Measurements from ENCODE around the gene PDE6G.
A peak's percentile ranks its signal among the peaks of the same experiment; 100 is the strongest.

Gene PDE6G

GRCh38 chr17:81662002-81662401 is 5.7 kb upstream of the PDE6G start:
- DNase-seq (ENCODE audit: low spot score) = no peak

- no peak for DNase-seq (ENCODE audit: low spot score)
Measured at GRCh38 chr17:81660441-81660840, 4.1 kb upstream of the PDE6G start.

GRCh38 chr17:81659038-81659437 is 2.7 kb upstream of the PDE6G start:
- no peak for DNase-seq (ENCODE audit: low spot score)

- DNase-seq (ENCODE audit: low spot score) = no peak
Measured at GRCh38 chr17:81656835-81657234, 493 bp upstream of the PDE6G start.

- DNase-seq (ENCODE audit: low spot score) = no peak
Measured at GRCh38 chr17:81655378-81656117, 794 bp downstream of the PDE6G start.

- no peak for DNase-seq (ENCODE audit: low spot score)
Measured at GRCh38 chr17:81652906-81653771, 3.2 kb downstream of the PDE6G start.

- no peak for DNase-seq (ENCODE audit: low spot score)
Measured at GRCh38 chr17:81651692-81652091, 4.7 kb downstream of the PDE6G start.

GRCh38 chr17:81650951-81651350 is 5.4 kb downstream of the PDE6G start:
- DNase-seq (ENCODE audit: low spot score) = no peak

- DNase-seq (ENCODE audit: low spot score) = no peak
Measured at GRCh38 chr17:81648707-81649085, 7.6 kb downstream of the PDE6G start.

GRCh38 chr17:81648013-81648706 is 8.2 kb downstream of the PDE6G start:
- DNase-seq (ENCODE audit: low spot score) = no peak

- no peak for DNase-seq (ENCODE audit: low spot score)
Measured at GRCh38 chr17:81647640-81648012, 8.7 kb downstream of the PDE6G start.

GRCh38 chr17:81646869-81647600 is 9.3 kb downstream of the PDE6G start:
- DNase-seq (ENCODE audit: low spot score) = no peak

- no peak for DNase-seq (ENCODE audit: low spot score)
Measured at GRCh38 chr17:81644976-81645952, 11.1 kb downstream of the PDE6G start.

- DNase-seq (ENCODE audit: low spot score) = no peak
Measured at GRCh38 chr17:81644496-81644895, 11.8 kb downstream of the PDE6G start.

- DNase-seq (ENCODE audit: low spot score) = no peak
Measured at GRCh38 chr17:81641825-81642489, 14.4 kb downstream of the PDE6G start.

GRCh38 chr17:81640011-81640410 is 16.3 kb downstream of the PDE6G start:
- DNase-seq (ENCODE audit: low spot score) = no peak

- no peak for DNase-seq (ENCODE audit: low spot score)
Measured at GRCh38 chr17:81638683-81639082, 17.7 kb downstream of the PDE6G start.

- peak; percentile 86 for DNase-seq (ENCODE audit: low spot score)
Measured at GRCh38 chr17:81636505-81637288, 19.6 kb downstream of the PDE6G start, which contains the start of the genes NPLOC4 and TSPAN10. Gene NPLOC4 (minus strand): TSS chr17:81637112. CDS start chr17:81636930, 182 bp downstream. Gene TSPAN10 (plus strand): TSS chr17:81637196. CDS start chr17:81642413, 5,217 bp downstream.

GRCh38 chr17:81635973-81636504 is 20.3 kb downstream of the PDE6G start:
- DNase-seq (ENCODE audit: low spot score) = no peak
